PC-3 (cell line): ENCODE data around the gene KCNH5.

Experiments used
- EZH2 ChIP-seq: fragments of 300-600 bp; sonication (generic); IDR thresholded peaks from one replicate; pipeline ENCODE4 v1.6.1; 2017; ENCODE audit warnings: antibody characterized with exemption, mild to moderate bottlenecking, low read length; ENCODE audit not compliant: unreplicated experiment
- EZH2phosphoT487 ChIP-seq: fragments of 300-600 bp; sonication (generic); IDR thresholded peaks from 2 replicates; pipeline ENCODE4 v1.6.1; 2018; ENCODE audit warnings: mild to moderate bottlenecking, antibody characterized with exemption, low read length, borderline replicate concordance
- TF ChIP-seq, protein P1 (sequence below): fragments of 300-600 bp; sonication (generic); conservative IDR thresholded peaks from 2 replicates; pipeline ENCODE4 v1.5.1; 2017; ENCODE audit warnings: antibody characterized with exemption, low read depth, mild to moderate bottlenecking, low read length

DNA sequence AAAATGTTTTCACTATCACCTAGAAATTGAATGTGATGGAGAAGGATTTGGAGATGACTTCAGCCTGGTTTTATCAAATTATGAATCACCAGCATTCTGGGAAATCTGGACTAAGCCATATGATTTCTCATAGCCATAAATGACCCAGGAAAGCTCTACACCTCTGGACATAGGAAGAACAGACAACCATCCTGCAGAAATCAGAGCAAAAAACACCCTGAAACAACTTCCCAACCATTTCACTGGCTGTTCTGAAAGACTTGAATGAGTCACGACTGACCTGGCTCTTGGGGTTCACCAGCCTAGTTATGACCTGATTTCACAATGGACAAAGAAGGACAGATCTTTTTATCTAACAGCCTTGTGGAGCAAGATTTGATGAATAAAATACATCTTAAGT lies 123.8 kb downstream of the KCNH5 start:
- TF ChIP-seq EZH2: no peak
- TF ChIP-seq, protein P1, sequence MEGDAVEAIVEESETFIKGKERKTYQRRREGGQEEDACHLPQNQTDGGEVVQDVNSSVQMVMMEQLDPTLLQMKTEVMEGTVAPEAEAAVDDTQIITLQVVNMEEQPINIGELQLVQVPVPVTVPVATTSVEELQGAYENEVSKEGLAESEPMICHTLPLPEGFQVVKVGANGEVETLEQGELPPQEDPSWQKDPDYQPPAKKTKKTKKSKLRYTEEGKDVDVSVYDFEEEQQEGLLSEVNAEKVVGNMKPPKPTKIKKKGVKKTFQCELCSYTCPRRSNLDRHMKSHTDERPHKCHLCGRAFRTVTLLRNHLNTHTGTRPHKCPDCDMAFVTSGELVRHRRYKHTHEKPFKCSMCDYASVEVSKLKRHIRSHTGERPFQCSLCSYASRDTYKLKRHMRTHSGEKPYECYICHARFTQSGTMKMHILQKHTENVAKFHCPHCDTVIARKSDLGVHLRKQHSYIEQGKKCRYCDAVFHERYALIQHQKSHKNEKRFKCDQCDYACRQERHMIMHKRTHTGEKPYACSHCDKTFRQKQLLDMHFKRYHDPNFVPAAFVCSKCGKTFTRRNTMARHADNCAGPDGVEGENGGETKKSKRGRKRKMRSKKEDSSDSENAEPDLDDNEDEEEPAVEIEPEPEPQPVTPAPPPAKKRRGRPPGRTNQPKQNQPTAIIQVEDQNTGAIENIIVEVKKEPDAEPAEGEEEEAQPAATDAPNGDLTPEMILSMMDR: no peak
- no peak for TF ChIP-seq EZH2phosphoT487
